ENCODE data around the gene NKIRAS2.
A peak's percentile ranks its signal among the peaks of the same experiment; 100 is the strongest.

NKIRAS2 gene

DNA sequence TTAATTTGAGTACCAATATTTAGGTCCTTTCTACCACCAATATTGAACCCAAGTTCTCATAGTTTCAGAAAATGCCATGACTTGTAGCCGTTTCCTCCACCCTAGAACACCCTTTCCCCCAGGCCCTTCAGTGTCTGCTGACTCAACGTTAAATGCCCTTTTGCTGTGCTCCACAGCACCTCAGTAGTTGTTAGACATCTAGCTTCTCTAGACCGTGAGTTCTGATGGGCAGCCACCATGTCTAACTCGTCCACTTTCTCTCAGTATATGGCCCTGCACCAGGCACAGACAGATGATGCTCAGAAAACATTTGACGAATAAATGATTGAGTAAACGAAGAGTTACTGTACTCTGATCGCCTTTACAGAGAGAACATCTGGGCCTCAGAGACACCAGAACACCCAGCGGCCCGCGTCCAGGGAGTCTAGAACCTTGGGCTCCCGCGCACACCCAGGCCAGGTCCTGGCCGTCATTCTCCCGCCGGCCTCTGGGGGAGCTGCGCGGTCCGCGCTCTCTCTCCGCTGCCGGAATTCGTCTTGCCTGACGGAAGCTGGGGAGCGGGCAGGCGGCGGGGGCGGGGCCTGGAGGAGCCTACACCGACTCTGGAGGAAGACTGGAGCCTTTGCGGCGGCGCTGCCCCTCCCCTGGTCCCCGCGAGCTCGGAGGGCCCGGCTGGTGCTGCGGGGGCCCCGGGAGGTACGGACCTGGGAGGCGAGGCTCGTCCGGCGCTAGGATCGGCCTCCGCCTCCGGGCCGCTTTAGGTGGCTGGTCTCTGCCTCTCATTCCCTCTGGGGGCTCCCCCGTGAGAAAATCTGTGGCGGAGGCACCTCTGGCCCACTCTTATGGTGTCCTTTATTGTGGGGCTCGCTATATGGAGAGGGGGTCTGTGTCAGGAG is at the start of gene NKIRAS2:
TSS of gene NKIRAS2 (plus strand) at position 582 of the 896 bp plus-strand sequence. CDS start 1,488 bp downstream, outside the sequence.
- no peaks in the 10 kb centered on the region; the same call in 1 of the 2 replicates for H3K4me1 ChIP-seq (ENCODE audit: control insufficient read depth, insufficient read depth, low read length)
- peak within 1 kb of the TSS; percentile 92 for H3K4me3 ChIP-seq (ENCODE audit: low read length)
- H3K27me3 ChIP-seq (ENCODE audit: control insufficient read depth, insufficient read depth, low read length) = no peaks in the 10 kb centered on the region
- no peak within 1 kb of the TSS for H3K27ac ChIP-seq (ENCODE audit: low read length)
- H3K9me3 ChIP-seq (ENCODE audit: control insufficient read depth, insufficient read depth, low read length) = no peaks in the 10 kb centered on the region
- no peak for DNase-seq (ENCODE audit: low read depth, low spot score)
- no CpG with 5 or more reads among the region's 49 CpGs for WGBS (ENCODE audit: insufficient coverage, insufficient read length)
- peaks cover 16% of the 10 kb centered on the region for H3K36me3 ChIP-seq (ENCODE audit: control insufficient read depth, insufficient read depth, low read length)

DNA sequence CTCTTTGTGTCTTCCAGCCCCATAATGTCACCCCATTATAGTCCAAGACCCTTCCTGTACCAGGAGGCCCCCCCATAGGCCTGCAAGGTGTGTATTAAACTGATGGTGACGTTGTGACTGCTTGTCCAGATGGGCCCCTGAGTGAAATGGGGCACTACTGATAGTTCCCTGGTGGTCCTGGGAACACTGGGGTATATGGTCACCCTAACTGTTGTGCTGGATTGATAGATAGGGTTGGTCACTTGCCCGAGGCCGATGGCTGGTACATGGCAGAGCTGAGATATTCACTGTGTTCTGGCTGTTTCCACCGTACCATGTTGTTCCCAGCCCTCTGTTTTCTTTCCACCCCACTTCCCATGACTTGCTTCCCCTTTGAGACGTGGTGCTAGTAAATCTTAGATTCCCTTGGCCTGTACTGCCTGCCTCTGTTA is 49.0 kb upstream of the NKIRAS2 start:
- H3K27me3 ChIP-seq (ENCODE audit: control insufficient read depth, insufficient read depth, low read length) = no peaks in the 10 kb centered on the region
- no peak for DNase-seq (ENCODE audit: low read depth, low spot score)
- H3K36me3 ChIP-seq (ENCODE audit: control insufficient read depth, insufficient read depth, low read length) = peaks cover 44% of the 10 kb centered on the region
- peaks cover 2% of the 10 kb centered on the region; the same call in 1 of the 2 replicates for H3K4me1 ChIP-seq (ENCODE audit: control insufficient read depth, insufficient read depth, low read length)
- no peaks in the 10 kb centered on the region for H3K9me3 ChIP-seq (ENCODE audit: control insufficient read depth, insufficient read depth, low read length)
- no CpG with 5 or more reads among the region's 5 CpGs for WGBS (ENCODE audit: insufficient coverage, insufficient read length)
- no peak overlapping the region for H3K27ac ChIP-seq (ENCODE audit: low read length)
- no peak overlapping the region for H3K4me3 ChIP-seq (ENCODE audit: low read length)

DNA sequence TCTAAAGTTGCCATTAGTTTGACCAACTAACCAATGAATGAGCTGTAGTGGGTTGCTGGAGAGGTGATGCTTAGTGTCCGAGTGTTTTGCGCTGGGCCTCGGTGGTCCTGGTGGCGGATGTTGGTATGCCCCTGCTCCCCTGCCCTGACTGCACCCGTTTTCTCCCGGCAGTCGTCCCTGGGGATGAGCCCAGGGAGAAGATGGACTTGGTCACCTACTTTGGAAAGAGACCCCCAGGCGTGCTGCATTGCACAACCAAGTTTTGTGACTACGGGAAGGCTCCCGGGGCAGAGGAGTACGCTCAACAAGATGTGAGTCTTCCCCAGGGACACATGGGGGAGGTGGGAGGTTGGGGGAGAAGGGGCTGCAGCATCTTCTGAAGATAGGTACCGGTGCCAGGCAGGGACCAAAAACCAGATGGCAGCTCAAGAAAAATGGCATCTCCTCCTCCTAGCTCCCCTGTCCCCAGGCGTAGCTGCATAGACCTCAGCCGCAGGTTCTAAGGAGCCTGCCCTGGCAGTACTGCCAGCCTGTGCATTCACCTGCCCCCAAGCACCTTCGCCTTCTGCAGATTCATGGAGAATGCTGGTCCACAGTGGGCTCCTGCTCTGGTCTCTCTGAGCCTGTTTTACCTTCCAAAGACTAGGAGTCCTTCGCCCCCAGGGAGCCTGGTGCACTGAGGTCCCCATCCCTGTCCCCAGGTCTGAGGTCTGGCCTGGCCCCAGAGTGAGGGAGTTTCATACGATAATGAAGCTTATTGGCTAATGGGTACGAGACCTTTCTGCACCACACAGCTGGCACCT is 48.0 kb upstream of the NKIRAS2 start:
- whole genome bisulfite sequencing (ENCODE audit: insufficient coverage, insufficient read length) = no CpG with 5 or more reads among the region's 18 CpGs
- DNase-seq (ENCODE audit: low read depth, low spot score) = no peak
- no peak overlapping the region for H3K27ac ChIP-seq (ENCODE audit: low read length)
- no peaks in the 10 kb centered on the region for H3K27me3 ChIP-seq (ENCODE audit: control insufficient read depth, insufficient read depth, low read length)
- peaks cover 51% of the 10 kb centered on the region for H3K36me3 ChIP-seq (ENCODE audit: control insufficient read depth, insufficient read depth, low read length)
- H3K4me1 ChIP-seq (ENCODE audit: control insufficient read depth, insufficient read depth, low read length) = peaks cover 2% of the 10 kb centered on the region; the same call in 1 of the 2 replicates
- H3K4me3 ChIP-seq (ENCODE audit: low read length) = no peak overlapping the region
- no peaks in the 10 kb centered on the region for H3K9me3 ChIP-seq (ENCODE audit: control insufficient read depth, insufficient read depth, low read length)

DNA sequence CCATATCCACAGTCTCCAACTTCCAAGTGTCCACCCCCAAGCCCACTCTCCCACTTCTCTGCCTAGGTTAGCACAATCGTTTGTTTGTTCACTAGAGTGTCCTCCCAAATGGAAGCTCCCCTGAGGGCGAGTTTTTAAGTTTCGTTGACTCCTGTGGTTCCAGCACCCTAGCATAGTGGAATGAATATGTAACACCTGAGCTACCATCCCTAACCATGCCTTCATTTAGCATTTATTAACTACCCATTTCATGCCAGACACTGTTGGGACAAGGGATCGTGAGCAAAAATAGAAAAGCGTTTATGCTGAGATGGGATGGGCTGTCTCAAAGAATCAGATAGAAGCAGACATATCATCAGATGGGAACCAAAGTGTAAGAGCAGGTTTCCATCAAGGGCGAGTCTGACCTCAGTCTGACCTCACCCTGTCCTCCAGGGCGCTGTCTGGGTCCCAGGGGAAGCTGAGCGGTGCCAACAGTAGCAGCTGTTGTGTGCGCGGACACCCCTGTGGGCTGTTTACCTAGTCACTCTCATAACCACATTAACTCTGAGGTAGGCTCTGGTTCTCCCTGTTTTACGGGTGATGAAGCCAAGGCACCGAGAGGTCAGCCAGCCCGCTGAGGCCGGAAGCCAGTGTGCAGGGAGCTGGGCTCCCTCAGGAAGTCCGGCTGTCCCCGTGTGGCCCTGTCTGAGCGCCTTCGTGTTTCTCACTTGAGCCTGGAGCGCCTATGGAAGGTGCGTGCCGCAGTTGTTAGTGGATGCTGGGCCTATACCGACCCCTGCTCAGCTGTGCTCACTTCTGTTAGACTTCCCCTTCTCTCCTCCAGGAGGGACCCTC is 47.1 kb upstream of the NKIRAS2 start:
- H3K4me1 ChIP-seq (ENCODE audit: control insufficient read depth, insufficient read depth, low read length) = no peaks in the 10 kb centered on the region
- peaks cover 58% of the 10 kb centered on the region for H3K36me3 ChIP-seq (ENCODE audit: control insufficient read depth, insufficient read depth, low read length)
- WGBS (ENCODE audit: insufficient coverage, insufficient read length) = no CpG with 5 or more reads among the region's 22 CpGs
- no peaks in the 10 kb centered on the region for H3K9me3 ChIP-seq (ENCODE audit: control insufficient read depth, insufficient read depth, low read length)
- H3K27me3 ChIP-seq (ENCODE audit: control insufficient read depth, insufficient read depth, low read length) = no peaks in the 10 kb centered on the region
- H3K27ac ChIP-seq (ENCODE audit: low read length) = no peak overlapping the region
- H3K4me3 ChIP-seq (ENCODE audit: low read length) = no peak overlapping the region
- DNase-seq (ENCODE audit: low read depth, low spot score) = no peak

DNA sequence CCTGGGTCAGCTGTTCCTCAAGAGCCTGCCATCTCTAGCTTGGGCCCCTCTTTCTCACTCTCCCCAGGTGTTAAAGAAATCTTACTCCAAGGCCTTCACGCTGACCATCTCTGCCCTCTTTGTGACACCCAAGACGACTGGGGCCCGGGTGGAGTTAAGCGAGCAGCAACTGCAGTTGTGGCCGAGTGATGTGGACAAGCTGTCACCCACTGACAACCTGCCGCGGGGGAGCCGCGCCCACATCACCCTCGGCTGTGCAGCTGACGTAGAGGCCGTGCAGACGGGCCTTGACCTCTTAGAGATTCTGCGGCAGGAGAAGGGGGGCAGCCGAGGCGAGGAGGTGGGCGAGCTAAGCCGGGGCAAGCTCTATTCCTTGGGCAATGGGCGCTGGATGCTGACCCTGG is 46.5 kb upstream of the NKIRAS2 start:
- no peak overlapping the region for H3K27ac ChIP-seq (ENCODE audit: low read length)
- no peaks in the 10 kb centered on the region for H3K9me3 ChIP-seq (ENCODE audit: control insufficient read depth, insufficient read depth, low read length)
- no peak for DNase-seq (ENCODE audit: low read depth, low spot score)
- no peak overlapping the region for H3K4me3 ChIP-seq (ENCODE audit: low read length)
- WGBS (ENCODE audit: insufficient coverage, insufficient read length) = no CpG with 5 or more reads among the region's 19 CpGs
- H3K27me3 ChIP-seq (ENCODE audit: control insufficient read depth, insufficient read depth, low read length) = no peaks in the 10 kb centered on the region
- H3K36me3 ChIP-seq (ENCODE audit: control insufficient read depth, insufficient read depth, low read length) = peaks cover 60% of the 10 kb centered on the region
- no peaks in the 10 kb centered on the region for H3K4me1 ChIP-seq (ENCODE audit: control insufficient read depth, insufficient read depth, low read length)

GRCh38 chr17:41974031-41974430 is 45.9 kb upstream of the NKIRAS2 start:
- H3K9me3 ChIP-seq (ENCODE audit: control insufficient read depth, insufficient read depth, low read length) = no peaks in the 10 kb centered on the region
- H3K36me3 ChIP-seq (ENCODE audit: control insufficient read depth, insufficient read depth, low read length) = peaks cover 55% of the 10 kb centered on the region
- no peaks in the 10 kb centered on the region for H3K4me1 ChIP-seq (ENCODE audit: control insufficient read depth, insufficient read depth, low read length)
- DNase-seq (ENCODE audit: low read depth, low spot score) = no peak
- no CpG with 5 or more reads among the region's 6 CpGs for WGBS (ENCODE audit: insufficient coverage, insufficient read length)
- no peak overlapping the region for H3K4me3 ChIP-seq (ENCODE audit: low read length)
- no peaks in the 10 kb centered on the region for H3K27me3 ChIP-seq (ENCODE audit: control insufficient read depth, insufficient read depth, low read length)
- no peak overlapping the region for H3K27ac ChIP-seq (ENCODE audit: low read length)

DNA sequence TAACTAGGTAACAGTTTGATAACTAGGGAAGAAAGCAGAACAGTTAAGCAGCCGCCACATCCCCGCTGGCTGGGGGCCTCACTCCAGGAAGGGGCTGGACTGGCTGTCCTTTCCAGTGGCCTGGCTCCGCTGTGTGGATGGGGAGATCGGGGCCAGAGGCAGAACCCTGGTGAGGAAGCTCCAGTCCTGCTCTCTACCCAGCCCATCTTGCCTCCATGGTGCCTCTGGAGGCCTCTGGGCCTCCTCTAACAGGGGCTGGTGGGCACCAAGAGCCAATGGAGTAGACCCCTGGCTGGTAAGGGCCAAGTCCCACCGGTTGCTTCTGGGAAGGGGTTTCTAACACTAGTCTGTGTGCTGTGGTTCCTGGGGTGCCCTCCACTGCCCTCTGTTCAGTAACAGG is 45.2 kb upstream of the NKIRAS2 start:
- no CpG with 5 or more reads among the region's 5 CpGs for WGBS (ENCODE audit: insufficient coverage, insufficient read length)
- Histone ChIP-seq H3K9me3 (ENCODE audit: control insufficient read depth, insufficient read depth, low read length) (no peaks in the 10 kb centered on the region), H3K36me3 (ENCODE audit: control insufficient read depth, insufficient read depth, low read length) (peaks cover 55% of the 10 kb centered on the region), H3K27me3 (ENCODE audit: control insufficient read depth, insufficient read depth, low read length) (no peaks in the 10 kb centered on the region), H3K4me3 (ENCODE audit: low read length) (no peak overlapping the region), H3K4me1 (ENCODE audit: control insufficient read depth, insufficient read depth, low read length) (no peaks in the 10 kb centered on the region), H3K27ac (ENCODE audit: low read length) (no peak overlapping the region)
- DNase-seq (ENCODE audit: low read depth, low spot score) = no peak

GRCh38 chr17:41975099-41976083 is 44.5 kb upstream of the NKIRAS2 start:
- no CpG with 5 or more reads among the region's 9 CpGs for WGBS (ENCODE audit: insufficient coverage, insufficient read length)
- Histone ChIP-seq H3K4me3 (ENCODE audit: low read length) (no peak overlapping the region), H3K36me3 (ENCODE audit: control insufficient read depth, insufficient read depth, low read length) (peaks cover 55% of the 10 kb centered on the region), H3K9me3 (ENCODE audit: control insufficient read depth, insufficient read depth, low read length) (no peaks in the 10 kb centered on the region), H3K27me3 (ENCODE audit: control insufficient read depth, insufficient read depth, low read length) (no peaks in the 10 kb centered on the region), H3K27ac (ENCODE audit: low read length) (no peak overlapping the region), H3K4me1 (ENCODE audit: control insufficient read depth, insufficient read depth, low read length) (no peaks in the 10 kb centered on the region)
- no peak for DNase-seq (ENCODE audit: low read depth, low spot score)

DNA sequence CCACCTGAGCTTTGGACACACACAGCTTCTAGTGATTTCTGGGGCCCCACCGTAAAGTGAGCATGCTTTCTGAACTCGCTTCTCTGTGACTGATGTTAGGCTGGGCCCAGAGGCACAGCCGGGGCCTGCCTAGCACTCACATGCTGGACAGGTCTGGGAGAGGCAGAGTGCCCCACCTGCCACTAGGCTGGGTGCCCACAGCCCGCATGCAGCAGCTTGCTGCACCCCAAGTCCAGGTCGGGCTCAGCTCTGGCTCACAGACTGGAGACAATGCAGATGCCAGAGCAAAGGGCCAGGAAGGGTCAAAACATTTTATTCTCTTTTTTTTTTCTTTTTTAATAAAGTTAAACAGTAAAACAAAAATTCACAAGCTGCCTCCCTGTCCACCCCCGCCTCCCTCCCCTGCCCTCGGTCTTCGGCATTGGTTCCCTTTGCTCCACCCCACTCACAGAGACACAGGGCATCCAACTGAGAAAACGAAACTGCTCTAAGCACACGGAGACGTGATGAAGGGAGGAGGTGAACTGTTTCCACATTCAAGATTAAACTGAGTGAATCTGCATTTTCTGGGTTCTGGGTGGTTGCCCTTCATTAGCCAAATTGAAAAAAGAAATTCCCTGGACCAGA is 43.6 kb upstream of the NKIRAS2 start:
- no peak for DNase-seq (ENCODE audit: low read depth, low spot score)
- Histone ChIP-seq H3K4me3 (ENCODE audit: low read length) (no peak overlapping the region), H3K36me3 (ENCODE audit: control insufficient read depth, insufficient read depth, low read length) (peaks cover 55% of the 10 kb centered on the region), H3K4me1 (ENCODE audit: control insufficient read depth, insufficient read depth, low read length) (no peaks in the 10 kb centered on the region), H3K27ac (ENCODE audit: low read length) (no peak overlapping the region), H3K9me3 (ENCODE audit: control insufficient read depth, insufficient read depth, low read length) (no peaks in the 10 kb centered on the region), H3K27me3 (ENCODE audit: control insufficient read depth, insufficient read depth, low read length) (no peaks in the 10 kb centered on the region)
- no CpG with 5 or more reads among the region's 11 CpGs for WGBS (ENCODE audit: insufficient coverage, insufficient read length)
